ENCODE results near the gene RBM12. TPM values are rescaled to one million over a fixed set of nuclear protein-coding genes. Genes with fewer than 3 reads are reported as not detected.

The RBM12 gene
- total and polyA plus RNA-seq, 2 donors (not counting 3 experiments of a cell fraction or from before 2014, with no cell fraction given) = 98.0 to 121 TPM

- ChIA-PET POLR2A (no interaction called here), CTCF (interaction anchor here (0.7 to 1.9 kb wide), 2 partner anchors 17 to 19 kb away, joined by 3 to 4 read pairs; no protein-coding TSS in a partner anchor)
- TF ChIP-seq GATA2 (IDR thresholded peaks at IDR 0.05; ENCODE audit: insufficient read depth, insufficient read length, low read depth, low read length) (no peak), JUN (IDR thresholded peaks at IDR 0.05; ENCODE audit: borderline replicate concordance, insufficient read depth, insufficient read length, low read depth) (no peak), MYC (IDR thresholded peaks at IDR 0.05; ENCODE audit: low read depth, low read length) (no peak), POLR2A (IDR thresholded peaks at IDR 0.05; ENCODE audit: low read depth, low read length) (no peak), CTCF (IDR thresholded peaks at IDR 0.05; ENCODE audit: extremely low read depth in 1 of 2, insufficient read depth in 1 of 2, low read depth in 1 of 2, low read length in 2 of 2) (no peak), FOS (IDR thresholded peaks at IDR 0.05; ENCODE audit: borderline replicate concordance, insufficient read depth, low read length) (no peak), MAX (IDR thresholded peaks at IDR 0.05; ENCODE audit: insufficient read depth, insufficient read length) (no peak), POLR2AphosphoS5 (IDR thresholded peaks at IDR 0.05; ENCODE audit: insufficient read depth, low read depth, low read length) (no peak), EZH2 (IDR thresholded peaks at IDR 0.05; ENCODE audit: borderline replicate concordance, low read depth, low read length, severe bottlenecking) (no peak)
- Histone ChIP-seq H3K9me3 (replicated peaks; ENCODE audit: control insufficient read depth, insufficient read depth, low read length) (no peaks in the 10 kb centered on the region), H3K27me3 (ENCODE audit: control insufficient read depth in 2 of 2, insufficient read depth in 2 of 2, low read length in 2 of 2) (no peaks in the 10 kb centered on the region), H3K27ac (ENCODE audit: insufficient read depth, low read depth, low read length) (no peak overlapping the region), H3K9ac (replicated peaks; ENCODE audit: extremely low read depth, insufficient read depth, low read length) (no peak overlapping the region), H2AFZ (ENCODE audit: low read depth, low read length) (no peak overlapping the region), H4K20me1 (replicated peaks; ENCODE audit: control insufficient read depth, extremely low read depth, insufficient read depth, low read length) (peaks cover 11% of the 10 kb centered on the region), H3K4me1 (ENCODE audit: control insufficient read depth, extremely low read depth, insufficient read depth, low read length) (no peaks in the 10 kb centered on the region), H3K36me3 (ENCODE audit: control insufficient read depth in 2 of 2, extremely low read depth in 1 of 2, insufficient read depth in 2 of 2, low read length in 2 of 2) (peaks cover 18 to 66% of the 10 kb centered on the region in 2 experiments), H3K4me3 (replicated peaks in 1 of 3; ENCODE audit: insufficient read depth in 1 of 3, low read depth in 1 of 3, low read length in 3 of 3) (no peak overlapping the region), H3K9me1 (replicated peaks; ENCODE audit: control insufficient read depth, extremely low read depth, insufficient read depth, low read length) (no peaks in the 10 kb centered on the region), H3K79me2 (ENCODE audit: control insufficient read depth, insufficient read depth, low read length) (peaks cover 67% of the 10 kb centered on the region), H3K4me2 (ENCODE audit: insufficient read depth, low read length) (no peak overlapping the region)
- intact Hi-C loops (cut with micrococcal nuclease) = no loop called here
- dilution Hi-C loops (cut with MboI; ENCODE audit: extremely low pct_ligation_motif_present, low sequenced_read_pairs) = no loop called here
- DNase-seq (ENCODE audit: low read depth, low spot score) (no peak), FAIRE-seq (no peak)
- no TSS peak for BruUV-seq (replicated peaks)
Measured at GRCh38 chr20:35710884-35711587, 46.3 kb upstream of the RBM12 start.

All from endothelial cell of umbilical vein (primary cell).